OCI-LY3 (cell line): Measurements from ENCODE around the gene MLNR.

ENCODE experiments used
- CTCF ChIP-seq: fragments of 200-600, 300-600 bp; sonication (generic); IDR thresholded peaks from 2 replicates; pipeline ENCODE4 v1.5.1; 2014; ENCODE audit warnings: antibody characterized with exemption, low read length, low read depth
- EZH2phosphoT487 ChIP-seq: fragments of 200-600 bp; shearing (Covaris generic); IDR thresholded peaks from 2 replicates; pipeline ENCODE4 v1.6.1; 2018; ENCODE audit warnings: antibody characterized with exemption, mixed run types, low read depth

GRCh38 chr13:49238621-49239020, 18.5 kb downstream of the MLNR start:
- TF ChIP-seq CTCF, result no peak
- TF ChIP-seq EZH2phosphoT487, result no peak
